GM19043 (cell line): Measurements from ENCODE around the gene RIN3.

Source experiments
- ATAC-seq: cut with Tn5 transposase; IDR thresholded peaks from one replicate; pipeline ENCODE4 v1.9.1; 2021; ENCODE audit warnings: low read depth; ENCODE audit not compliant: unreplicated experiment

RIN3 gene

DNA sequence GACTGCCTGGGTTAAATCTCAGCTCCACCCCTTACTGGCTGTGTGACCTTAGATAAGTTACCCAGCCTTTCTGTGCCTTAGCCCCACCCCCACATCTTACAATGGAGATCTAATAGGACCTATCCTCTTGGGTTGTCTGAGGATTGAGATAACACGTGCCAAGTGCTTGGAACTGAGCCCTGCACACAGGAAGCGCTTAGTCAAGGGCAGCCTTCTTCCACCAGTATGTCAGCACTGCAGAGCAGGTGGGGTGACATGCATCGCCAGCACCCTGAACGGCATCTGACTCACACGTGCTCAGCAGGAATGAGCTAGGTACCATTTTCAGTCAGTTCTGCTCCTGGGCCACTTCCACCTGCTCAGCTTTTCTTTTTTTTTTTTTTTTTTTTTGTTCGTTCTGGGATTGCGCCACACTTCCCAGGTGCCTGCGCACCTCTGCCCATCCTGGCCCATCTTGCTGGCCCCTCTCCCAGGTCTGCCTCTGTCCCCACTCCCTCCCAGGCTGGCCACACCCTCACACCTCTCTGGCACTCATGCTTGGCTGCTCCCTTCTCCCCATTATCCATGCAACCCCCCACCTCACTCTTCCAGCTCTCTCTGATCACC, 215.3 kb downstream of the RIN3 start:
- ATAC-seq: peak; percentile 72

DNA sequence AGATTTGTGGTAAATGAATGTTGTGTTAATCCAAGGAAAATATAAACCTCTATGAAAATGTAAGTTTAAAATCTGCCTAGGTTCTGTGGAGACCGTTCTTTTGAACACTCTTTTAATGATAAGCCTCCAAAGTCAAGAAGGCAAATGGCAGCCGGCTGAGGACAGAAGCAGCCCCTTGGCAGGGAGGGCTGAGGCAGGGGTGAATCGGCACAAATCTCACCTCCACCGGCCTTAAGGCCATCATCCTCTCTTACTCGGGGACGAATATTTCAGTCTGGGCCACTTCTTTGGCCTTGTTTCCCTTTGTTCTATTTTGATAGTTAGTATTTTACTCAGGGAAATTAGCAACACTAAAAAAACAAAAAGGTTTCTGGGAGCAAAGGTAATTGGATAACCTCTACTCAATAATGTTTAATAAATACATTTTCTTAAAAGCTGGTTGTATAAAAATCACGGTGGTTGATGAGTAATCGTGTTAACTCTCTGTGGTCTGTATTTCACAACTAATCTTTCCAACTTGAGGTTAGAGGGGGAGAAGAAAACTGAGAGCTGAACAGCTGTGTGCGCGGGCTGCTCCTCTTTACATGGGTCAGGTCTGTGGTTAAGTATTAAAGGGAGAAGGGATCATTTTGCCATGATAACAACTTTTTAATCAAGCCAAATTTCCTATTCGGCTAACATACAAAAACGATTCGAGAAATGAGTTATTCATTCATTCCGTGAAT, 216.2 kb downstream of the RIN3 start:
- ATAC-seq: peak; percentile 65

DNA sequence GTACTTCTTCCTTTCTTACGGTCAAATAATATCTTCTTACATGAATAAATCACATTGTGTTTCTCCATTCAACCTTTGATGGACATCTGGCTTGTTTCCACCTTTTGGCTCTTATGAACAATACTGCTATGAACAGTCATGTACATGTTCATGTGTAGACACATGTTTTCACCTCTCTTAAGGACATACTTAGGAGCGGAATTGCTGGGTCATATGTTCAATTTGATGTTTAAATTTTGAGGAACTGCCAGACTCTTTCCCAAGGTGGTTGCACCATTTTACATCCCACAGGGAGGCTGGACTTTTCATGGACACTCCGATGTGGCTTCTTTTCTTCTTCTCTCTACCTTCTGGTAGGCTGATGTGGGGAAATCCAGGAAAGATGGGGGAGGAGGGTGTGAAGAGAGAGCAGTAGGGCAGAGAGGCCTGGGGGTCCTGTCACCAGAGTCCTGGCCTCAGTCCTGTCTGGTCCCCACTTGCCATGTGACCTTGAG, 218.1 kb downstream of the RIN3 start:
- no peak for ATAC-seq

DNA sequence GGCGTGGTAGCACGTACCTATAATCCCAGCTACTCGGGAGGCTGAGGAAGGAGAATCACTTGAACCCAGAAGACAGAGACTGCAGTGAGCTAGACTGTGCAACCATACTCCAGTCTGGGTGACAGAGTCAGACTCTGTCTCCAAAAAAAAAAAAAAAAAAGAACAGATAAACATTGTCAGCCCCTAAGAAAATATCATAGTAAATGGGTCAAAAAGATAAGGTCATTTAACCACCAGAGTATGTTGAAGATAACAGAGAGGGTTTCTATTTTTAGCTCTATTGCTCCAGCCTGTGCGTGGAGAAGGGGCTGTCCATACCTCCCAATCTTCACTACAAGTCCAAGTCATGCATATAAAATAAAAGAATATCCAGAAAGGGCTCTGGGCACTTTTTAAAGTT, 219.4 kb downstream of the RIN3 start:
- ATAC-seq: no peak

DNA sequence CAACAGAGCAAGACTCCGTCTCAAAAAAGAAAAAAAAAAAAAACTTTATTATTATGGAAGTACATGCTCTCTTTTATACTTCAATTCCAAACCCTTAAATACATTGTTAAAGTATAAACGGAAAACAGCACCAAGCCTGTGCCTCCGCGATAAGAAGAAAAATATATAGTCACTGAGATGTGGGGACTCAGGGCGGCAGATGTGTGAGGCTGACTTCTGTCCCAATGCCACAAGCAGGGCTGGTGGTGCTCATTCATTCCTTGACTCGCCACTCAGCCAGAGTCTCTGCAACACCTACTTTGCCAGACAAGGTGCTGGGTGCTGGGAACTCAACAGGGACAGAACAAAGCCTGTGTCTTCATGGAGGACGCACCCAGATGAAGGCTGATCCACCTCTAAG, 221.0 kb downstream of the RIN3 start:
- ATAC-seq: no peak

DNA sequence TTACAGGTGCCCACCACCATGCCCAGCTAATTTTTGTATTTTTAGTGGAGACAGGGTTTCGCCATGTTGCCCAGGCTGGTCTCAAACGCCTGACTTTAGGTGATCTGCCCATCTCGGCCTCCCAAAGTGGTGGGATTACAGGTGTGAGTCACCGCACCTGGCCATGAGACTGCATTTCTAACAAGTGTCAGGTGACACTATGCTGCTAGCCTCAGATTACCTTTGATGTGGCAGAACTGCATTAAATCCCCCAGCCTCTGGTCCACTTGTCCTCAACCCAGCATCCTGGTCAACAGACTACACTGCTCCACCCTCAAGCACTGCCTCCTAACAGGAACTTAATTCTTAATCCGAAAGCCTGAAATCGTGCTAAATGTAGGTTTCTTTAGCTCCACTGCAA, 221.8 kb downstream of the RIN3 start:
- ATAC-seq: no peak

DNA sequence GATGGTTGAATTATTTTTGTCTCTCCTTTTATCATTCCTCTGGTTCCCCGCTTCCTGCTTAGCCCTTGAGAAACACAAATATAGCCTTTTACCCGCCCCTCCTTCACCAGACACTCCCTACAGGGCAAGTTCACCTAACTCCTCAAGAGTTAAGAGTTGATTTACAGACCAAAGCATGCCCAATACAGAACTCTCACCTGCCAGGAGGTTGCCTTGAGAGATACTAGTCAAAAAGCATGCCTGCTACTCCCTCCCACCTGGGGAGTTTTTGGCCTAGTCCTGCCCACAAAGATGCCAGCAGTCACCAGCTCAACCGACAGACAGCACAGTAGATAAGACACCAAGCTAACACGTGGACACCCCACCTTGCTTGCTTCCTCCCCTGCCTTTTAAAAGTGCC, 223.6 kb downstream of the RIN3 start:
- ATAC-seq: no peak

DNA sequence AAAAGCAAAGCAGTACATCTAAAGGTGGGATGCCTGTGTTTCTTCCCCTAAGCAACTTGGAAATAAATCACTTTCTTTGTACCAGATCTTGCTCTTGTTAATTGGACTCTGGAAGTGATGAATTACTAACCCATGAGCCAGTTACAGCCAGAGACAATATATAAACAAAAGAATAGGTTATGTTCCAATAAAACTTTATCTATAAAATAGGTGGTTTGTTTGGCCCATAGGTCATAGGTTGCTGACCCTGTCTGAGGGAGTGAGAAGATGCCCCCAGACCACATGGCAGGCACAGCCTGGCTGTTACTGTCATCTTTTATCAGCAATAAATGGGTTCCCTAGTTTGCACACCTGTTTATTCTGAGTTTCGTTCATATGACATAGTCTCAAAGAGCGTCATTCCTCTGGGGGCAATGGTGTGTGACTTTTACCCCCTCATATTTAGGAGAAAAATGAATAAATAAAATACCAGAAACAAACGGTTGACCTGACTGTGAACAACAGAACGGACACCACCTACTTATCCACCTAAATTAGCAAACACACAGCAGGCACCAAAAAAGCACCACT, 224.1 kb downstream of the RIN3 start:
- ATAC-seq: no peak
